H1 (cell line): ENCODE results near the gene LAYN.

Experiments used
- CTCF ChIP-seq, 3 experiments: IDR thresholded peaks; 1 replicate in 2 of 3; 2 replicates in 1 of 3; pipeline versions ENCODE4 v1.5.1 to v1.6.1; 2011; ENCODE audit warnings: low read length in 3 of 3, mild to moderate bottlenecking in 3 of 3, inconsistent platforms in 2 of 3, low read depth in 1 of 3, moderate library complexity in 1 of 3; ENCODE audit not compliant: insufficient read depth in 1 of 3; ENCODE audit errors: control extremely low read depth in 1 of 3
- EZH2 ChIP-seq: fragments of 200-600 bp; sonication (generic); IDR thresholded peaks from 2 replicates; pipeline ENCODE4 v1.7.1; 2012; ENCODE audit warnings: low read depth, mild to moderate bottlenecking, moderate library complexity, low read length, inconsistent platforms; ENCODE audit not compliant: severe bottlenecking
- KDM1A ChIP-seq: fragments of 200-600, 300-600 bp; sonication (generic); IDR thresholded peaks from 2 replicates; pipeline ENCODE4 v1.7.1; 2016; ENCODE audit warnings: mild to moderate bottlenecking, low read length, borderline replicate concordance
- KDM5A ChIP-seq: fragments of 200-600 bp; IDR thresholded peaks from 2 replicates; pipeline ENCODE4 v1.7.1; 2012; ENCODE audit warnings: mild to moderate bottlenecking, low read length, inconsistent platforms, mixed read lengths
- MAX ChIP-seq: IDR thresholded peaks from 2 replicates; pipeline ENCODE4 v1.6.1; 2012; ENCODE audit warnings: inconsistent platforms
- NRF1 ChIP-seq: IDR thresholded peaks from 2 replicates; pipeline ENCODE4 v1.6.1; 2011; ENCODE audit warnings: mild to moderate bottlenecking, low read depth, low read length, improper control_type of control experiment
- SRF ChIP-seq: IDR thresholded peaks from 2 replicates; pipeline ENCODE4 v1.6.1; 2011; ENCODE audit warnings: mild to moderate bottlenecking, low read depth, low read length, moderate library complexity
- SUZ12 ChIP-seq: fragments of 200-600 bp; sonication (generic); IDR thresholded peaks from 2 replicates; pipeline ENCODE4 v1.6.1; 2012; ENCODE audit warnings: mild to moderate bottlenecking, inconsistent platforms, low read length, moderate library complexity, mixed read lengths
- YY1 ChIP-seq: IDR thresholded peaks from 2 replicates; pipeline ENCODE4 v1.6.1; 2011; ENCODE audit warnings: low read depth, mild to moderate bottlenecking, low read length

GRCh38 chr11:111601979-111602864 is 61.7 kb downstream of the LAYN start, which contains the start of gene SIK2:
- TF ChIP-seq YY1 (no peak), CTCF (IDR thresholded peaks at IDR 0.05; ENCODE audit: control extremely low read depth in 1 of 3, insufficient read depth in 1 of 3, low read depth in 1 of 3, low read length in 3 of 3) (peak; percentile 93 to 97 (median 96)), EZH2 (peak; percentile 14), MAX (peak; percentile 69), SRF (no peak), SUZ12 (no peak), NRF1 (no peak), KDM5A (no peak), KDM1A (no peak)
